A549 (cell line): Measurements from ENCODE around the gene KSR1. TPM values are rescaled to one million over a fixed set of nuclear protein-coding genes. Genes with fewer than 3 reads are reported as not detected.
"Not testable (repeated sequence)": the region's sequence is repeated elsewhere in the genome, so short reads cannot be mapped to it uniquely, and the experiment has no call there.

Experiments
- ATAC-seq, 2 experiments: fragments of 200-7000 bp in 1 of 2; fragments of >200 bp in 1 of 2; cut with Nextera tagmentation in 1 of 2; cut with Tn5 transposase in 1 of 2; 3 replicates each; pipeline versions ENCODE4 v1.8.0 to v1.9.1; 2018 to 2020; ENCODE audit warnings: mild to moderate bottlenecking in 1 of 2, moderate library complexity in 1 of 2
- CTCF ChIA-PET: fragments of 300-600 bp; sonication (Branson Sonifier 250); formaldehyde crosslinking; extraction: SDS; loops from one replicate; lab custom pipeline; 2021; ENCODE audit warnings: antibody characterized with exemption, inconsistent platforms; lab: Yijun Ruan, JAX
- POLR2A ChIA-PET: fragments of 350-600 bp; formaldehyde crosslinking; extraction: SDS; loops from one replicate; lab custom pipeline; 2021; ENCODE audit warnings: antibody characterized with exemption, inconsistent platforms; lab: Yijun Ruan, JAX
- DNase-seq, 2 experiments: peaks; one replicate each; pipeline versions ENCODE4 v3.0.0 to v3.0.0-alpha.2; 2011 to 2016; ENCODE audit warnings: low read depth in 1 of 2, low spot score in 1 of 2
- FAIRE-seq: peaks from 2 replicates; lab custom pipeline; 2011; peaks lifted over from hg19 to GRCh38; lab: Jason Lieb, UNC
- H3K27ac ChIP-seq, 2 experiments: fragments of >200 bp; sonication (Bioruptor Twin); formaldehyde crosslinking; 3 replicates each; pipeline ENCODE4 v1.5.1; 2016 to 2017
- H3K4me1 ChIP-seq: fragments of >200 bp; sonication (Bioruptor Twin); formaldehyde crosslinking; 3 replicates; pipeline ENCODE4 v1.6.1; 2016
- H3K4me2 ChIP-seq: fragments of >200 bp; sonication (Bioruptor Twin); formaldehyde crosslinking; 3 replicates; pipeline ENCODE4 v1.6.1; 2016
- H3K4me3 ChIP-seq: fragments of >200 bp; sonication (Bioruptor Twin); formaldehyde crosslinking; 3 replicates; pipeline ENCODE4 v1.5.1; 2016
- H3K9me3 ChIP-seq: fragments of >200 bp; sonication (Bioruptor Twin); formaldehyde crosslinking; 3 replicates; pipeline ENCODE4 v1.6.1; 2016
- CBX8 ChIP-seq: fragments of 200-600 bp; sonication (generic); IDR thresholded peaks from 2 replicates; pipeline ENCODE4 v1.6.1; 2016
- FOSB ChIP-seq: fragments of 250-450 bp; sonication (Bioruptor Pico); IDR thresholded peaks from 2 replicates; pipeline ENCODE4 v1.5.0; 2020; ENCODE audit warnings: mild to moderate bottlenecking, moderate library complexity
- FOXS1 ChIP-seq: fragments of 250-450 bp; sonication (Bioruptor Pico); IDR thresholded peaks from 2 replicates; pipeline ENCODE4 v1.5.0; 2020; ENCODE audit warnings: mild to moderate bottlenecking, moderate library complexity
- HOXB13 ChIP-seq: fragments of 250-450 bp; sonication (Bioruptor Pico); IDR thresholded peaks from 2 replicates; pipeline ENCODE4 v1.5.0; 2020; ENCODE audit warnings: low read depth, mild to moderate bottlenecking, moderate library complexity
- KDM1A ChIP-seq: fragments of 200-600 bp; sonication (generic); IDR thresholded peaks from 2 replicates; pipeline ENCODE4 v1.6.1; 2016; ENCODE audit warnings: low read depth, mild to moderate bottlenecking
- KDM5A ChIP-seq: fragments of 200-600 bp; sonication (generic); IDR thresholded peaks from 2 replicates; pipeline ENCODE4 v1.6.1; 2016; ENCODE audit warnings: antibody characterized with exemption, mild to moderate bottlenecking
- NFE2L2 ChIP-seq: fragments of 150-350 bp; conservative IDR thresholded peaks from 2 replicates; pipeline ENCODE4 v1.6.1; 2014; ENCODE audit warnings: low read length
- PHF8 ChIP-seq: fragments of 200-600 bp; sonication (generic); IDR thresholded peaks from 2 replicates; pipeline ENCODE4 v1.6.1; 2016; ENCODE audit warnings: low read depth, mild to moderate bottlenecking, antibody characterized with exemption, moderate library complexity, borderline replicate concordance
- POLR2A ChIP-seq: IDR thresholded peaks from 2 replicates; pipeline ENCODE4 v1.6.1; 2012; ENCODE audit warnings: mild to moderate bottlenecking, low read length
- POLR2AphosphoS2 ChIP-seq: conservative IDR thresholded peaks from 2 replicates; pipeline ENCODE4 v1.6.1; 2012; ENCODE audit warnings: low read length, improper control_type of control experiment, inconsistent platforms
- RAD21 ChIP-seq, 2 experiments: fragments of >200 bp in 1 of 2; sonication (Bioruptor Twin) in 1 of 2; formaldehyde crosslinking in 1 of 2; IDR thresholded peaks in 1 of 2; conservative IDR thresholded peaks in 1 of 2; 2 replicates in 1 of 2; 3 replicates in 1 of 2; pipeline ENCODE4 v1.6.1; 2012 to 2018; ENCODE audit warnings: inconsistent platforms in 1 of 2
- RNF2 ChIP-seq: fragments of 200-600 bp; sonication (generic); IDR thresholded peaks from 2 replicates; pipeline ENCODE4 v1.6.1; 2016; ENCODE audit warnings: low read depth, mild to moderate bottlenecking, antibody characterized with exemption, moderate library complexity, borderline replicate concordance
- SMC3 ChIP-seq: fragments of >200 bp; sonication (Bioruptor Twin); formaldehyde crosslinking; IDR thresholded peaks from 3 replicates; pipeline ENCODE4 v1.6.1; 2018; ENCODE audit warnings: inconsistent platforms
- SREBF2 ChIP-seq: fragments of 450-650 bp; IDR thresholded peaks from 2 replicates; pipeline ENCODE4 v1.6.1; 2014; ENCODE audit warnings: mild to moderate bottlenecking, moderate library complexity
- TFCP2L1 ChIP-seq: fragments of 250-450 bp; sonication (Bioruptor Pico); IDR thresholded peaks from 2 replicates; pipeline ENCODE4 v1.5.0; 2021; ENCODE audit warnings: mild to moderate bottlenecking
- TP53 ChIP-seq: fragments of 250-450 bp; sonication (Bioruptor Pico); IDR thresholded peaks from 2 replicates; pipeline ENCODE4 v1.5.0; 2021; ENCODE audit warnings: mild to moderate bottlenecking, moderate library complexity
- ZFP36 ChIP-seq: fragments of 450-650 bp; IDR thresholded peaks from 2 replicates; pipeline ENCODE4 v1.6.1; 2014; ENCODE audit warnings: borderline replicate concordance; ENCODE audit not compliant: partially characterized antibody
- WGBS: methylation state at CpG from one replicate; pipeline ENCODE4 v1.1.6; 2017; ENCODE audit errors: missing lambda C conversion rate; 5-methylcytosine and 5-hydroxymethylcytosine counted together
- polyA plus RNA-seq, 4 experiments: library from polyadenylated mRNA; depleted of rRNA in 3 of 4; stranded (reverse); fragments of >200 nt; fragmentation: RNase III in 1 of 4; extraction: RNeasy Plus Mini Kit Qiagen cat#74134 plus additional on column Dnase treatment in 1 of 4; gene quantifications; 2 replicates in 3 of 4; 3 replicates in 1 of 4; pipeline ENCODE4 v1.2.3, GENCODE V29; 2011 to 2017
- TF ChIP-seq, protein P1 (sequence below): fragments of >200 bp; sonication (Bioruptor Twin); formaldehyde crosslinking; IDR thresholded peaks from 3 replicates; pipeline ENCODE4 v1.5.1; 2016
- TF ChIP-seq, protein P2 (sequence below): fragments of 200-600 bp; sonication (generic); IDR thresholded peaks from 2 replicates; pipeline ENCODE4 v1.6.1; 2016; ENCODE audit warnings: antibody characterized with exemption, mild to moderate bottlenecking, moderate library complexity
- TF ChIP-seq, protein P3 (sequence below): fragments of >200 bp; sonication (Bioruptor Twin); formaldehyde crosslinking; IDR thresholded peaks from 2 replicates; pipeline ENCODE4 v1.6.1; 2016

KSR1 gene
- polyA plus RNA-seq, 2 of the 4 experiments (the other 2 are of a cell fraction) = 13.3 to 14.6 TPM

DNA sequence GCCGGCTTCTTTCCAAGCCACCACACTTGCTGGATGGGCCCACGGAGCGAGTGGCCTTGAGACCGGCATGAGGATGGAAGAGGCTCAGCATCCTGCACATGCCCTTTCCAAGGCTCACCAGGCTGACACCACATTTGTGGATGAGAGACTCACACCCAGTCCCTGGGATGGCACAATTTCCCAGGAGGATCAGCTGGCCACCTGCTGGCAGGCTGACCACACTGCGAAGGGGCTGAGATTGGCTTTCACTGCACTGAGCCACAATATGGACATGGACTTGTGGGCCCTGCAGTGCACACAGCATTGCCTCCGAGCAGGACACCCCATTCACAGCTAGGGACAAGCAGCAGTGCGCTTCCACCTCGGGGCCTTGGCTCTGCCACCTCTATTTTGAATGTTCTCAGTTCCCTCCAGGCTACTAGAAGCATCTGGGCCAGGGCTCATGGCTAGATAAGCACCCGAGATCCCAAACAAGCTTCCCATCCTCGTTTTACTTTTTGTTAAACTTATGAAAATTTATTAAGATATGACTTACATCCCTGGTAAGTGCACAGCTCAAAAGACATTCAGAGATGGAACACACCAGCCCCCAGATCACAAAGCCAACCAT, 25.3 kb upstream of the KSR1 start:
- ChIA-PET POLR2A (no interaction called here), CTCF (interaction anchor here (0.6 to 4.7 kb wide), 37 partner anchors 9 to 1448 kb away, joined by 3 to 36 read pairs (median 5); partner anchors contain the start of gene KSR1)

DNA sequence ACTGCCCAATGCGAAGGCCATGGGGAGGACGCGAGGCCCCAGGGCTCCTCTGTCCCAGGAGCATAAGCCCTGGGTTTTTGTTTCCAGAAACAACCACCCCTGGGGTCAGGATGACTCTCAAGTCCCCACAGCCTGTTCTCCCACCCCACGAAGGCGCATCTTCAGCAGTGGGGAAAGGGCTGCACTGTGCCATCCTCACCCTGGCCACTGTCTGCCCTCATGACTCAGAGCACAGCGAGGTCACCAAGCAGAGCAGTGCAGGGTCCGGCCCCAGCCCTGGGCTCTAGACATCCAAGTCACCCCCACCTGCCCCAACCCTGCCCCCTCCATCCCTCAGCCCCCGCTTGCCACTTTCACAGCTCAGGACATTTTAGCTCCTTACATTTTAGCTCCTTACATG, 22.7 kb upstream of the KSR1 start:
- FAIRE-seq = no peak
- ChIA-PET POLR2A (no interaction called here), CTCF (interaction anchor here (0.8 to 4.7 kb wide), 8 partner anchors 11 to 197 kb away, joined by 3 to 36 read pairs (median 14); partner anchors contain the start of gene KSR1)

More for the DNA sequence above, 25.3 kb upstream of the KSR1 start:
- peak; percentile 96 for FAIRE-seq
- 64% methylated on average over 10 of the region's 10 CpGs for WGBS
- Histone ChIP-seq H3K4me1 (no peaks in the 10 kb centered on the region), H3K4me2 (no peak overlapping the region), H3K27ac (no peak overlapping the region), H3K4me3 (no peak overlapping the region), H3K9me3 (no peaks in the 10 kb centered on the region; the same call in 2 of the 3 replicates)
- ATAC-seq = peak; percentile 94 to 98
- DNase-seq = peak; percentile 45 to 67
- TF ChIP-seq SREBF2 (no peak), SMC3 (peak; percentile 80), RAD21 (conservative IDR thresholded peaks at IDR 0.05 in 1 of 2, IDR thresholded peaks at IDR 0.05 in 1 of 2) (peak; percentile 74)
- TF ChIP-seq, protein P1, sequence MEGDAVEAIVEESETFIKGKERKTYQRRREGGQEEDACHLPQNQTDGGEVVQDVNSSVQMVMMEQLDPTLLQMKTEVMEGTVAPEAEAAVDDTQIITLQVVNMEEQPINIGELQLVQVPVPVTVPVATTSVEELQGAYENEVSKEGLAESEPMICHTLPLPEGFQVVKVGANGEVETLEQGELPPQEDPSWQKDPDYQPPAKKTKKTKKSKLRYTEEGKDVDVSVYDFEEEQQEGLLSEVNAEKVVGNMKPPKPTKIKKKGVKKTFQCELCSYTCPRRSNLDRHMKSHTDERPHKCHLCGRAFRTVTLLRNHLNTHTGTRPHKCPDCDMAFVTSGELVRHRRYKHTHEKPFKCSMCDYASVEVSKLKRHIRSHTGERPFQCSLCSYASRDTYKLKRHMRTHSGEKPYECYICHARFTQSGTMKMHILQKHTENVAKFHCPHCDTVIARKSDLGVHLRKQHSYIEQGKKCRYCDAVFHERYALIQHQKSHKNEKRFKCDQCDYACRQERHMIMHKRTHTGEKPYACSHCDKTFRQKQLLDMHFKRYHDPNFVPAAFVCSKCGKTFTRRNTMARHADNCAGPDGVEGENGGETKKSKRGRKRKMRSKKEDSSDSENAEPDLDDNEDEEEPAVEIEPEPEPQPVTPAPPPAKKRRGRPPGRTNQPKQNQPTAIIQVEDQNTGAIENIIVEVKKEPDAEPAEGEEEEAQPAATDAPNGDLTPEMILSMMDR = peak; percentile 60

DNA sequence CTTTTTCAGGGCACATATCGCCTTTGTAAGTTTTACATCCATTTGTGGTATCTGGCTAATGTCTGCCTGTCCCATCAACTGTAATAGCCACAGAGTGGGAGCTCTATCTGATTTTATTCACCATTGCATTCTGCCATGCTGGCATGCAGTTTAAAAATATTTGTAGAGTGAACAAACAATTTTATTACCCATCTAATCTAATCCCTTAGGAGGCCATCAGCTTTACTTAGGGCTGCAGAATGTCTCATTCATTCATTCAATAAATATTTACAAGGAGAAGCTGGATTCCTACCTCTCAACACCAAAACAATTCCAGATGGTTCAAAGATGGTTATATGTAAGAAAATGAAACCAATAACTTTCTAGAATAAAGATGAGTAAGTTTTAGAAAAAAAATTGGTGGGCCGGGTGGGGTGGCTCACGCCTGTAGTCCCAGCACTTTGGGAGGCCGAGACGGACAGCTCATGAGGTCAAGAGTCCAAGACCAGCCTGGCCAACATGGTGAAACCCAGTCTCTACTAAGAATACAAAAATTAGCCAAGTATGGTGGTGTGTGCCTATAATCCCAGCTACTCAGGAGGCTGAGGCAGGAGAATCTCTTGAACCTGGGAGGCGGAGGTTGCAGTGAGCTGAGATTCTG, 20.7 kb upstream of the KSR1 start:
- DNase-seq, H3K4me3 ChIP-seq, H3K27ac ChIP-seq, H3K4me2 ChIP-seq, H3K9me3 ChIP-seq, H3K4me1 ChIP-seq, FAIRE-seq, ATAC-seq, POLR2A ChIA-PET: not testable (repeated sequence)
- CTCF ChIA-PET = interaction anchor here (0.7 to 2.3 kb wide), 6 partner anchors 29 to 165 kb away, joined by 3 to 11 read pairs (median 3); no protein-coding TSS in a partner anchor
- WGBS = 86% methylated on average over 6 of the region's 6 CpGs

More for the DNA sequence above, 22.7 kb upstream of the KSR1 start:
- H3K4me1 ChIP-seq = no peaks in the 10 kb centered on the region
- TF ChIP-seq CBX8 = no peak
- TF ChIP-seq, protein P1 = no peak
- no peak for TF ChIP-seq FOXS1 (CRISPR knock-in tag)
- no peak for TF ChIP-seq NFE2L2
- TF ChIP-seq KDM1A = no peak
- no peak for TF ChIP-seq KDM5A
- TF ChIP-seq, protein P2, sequence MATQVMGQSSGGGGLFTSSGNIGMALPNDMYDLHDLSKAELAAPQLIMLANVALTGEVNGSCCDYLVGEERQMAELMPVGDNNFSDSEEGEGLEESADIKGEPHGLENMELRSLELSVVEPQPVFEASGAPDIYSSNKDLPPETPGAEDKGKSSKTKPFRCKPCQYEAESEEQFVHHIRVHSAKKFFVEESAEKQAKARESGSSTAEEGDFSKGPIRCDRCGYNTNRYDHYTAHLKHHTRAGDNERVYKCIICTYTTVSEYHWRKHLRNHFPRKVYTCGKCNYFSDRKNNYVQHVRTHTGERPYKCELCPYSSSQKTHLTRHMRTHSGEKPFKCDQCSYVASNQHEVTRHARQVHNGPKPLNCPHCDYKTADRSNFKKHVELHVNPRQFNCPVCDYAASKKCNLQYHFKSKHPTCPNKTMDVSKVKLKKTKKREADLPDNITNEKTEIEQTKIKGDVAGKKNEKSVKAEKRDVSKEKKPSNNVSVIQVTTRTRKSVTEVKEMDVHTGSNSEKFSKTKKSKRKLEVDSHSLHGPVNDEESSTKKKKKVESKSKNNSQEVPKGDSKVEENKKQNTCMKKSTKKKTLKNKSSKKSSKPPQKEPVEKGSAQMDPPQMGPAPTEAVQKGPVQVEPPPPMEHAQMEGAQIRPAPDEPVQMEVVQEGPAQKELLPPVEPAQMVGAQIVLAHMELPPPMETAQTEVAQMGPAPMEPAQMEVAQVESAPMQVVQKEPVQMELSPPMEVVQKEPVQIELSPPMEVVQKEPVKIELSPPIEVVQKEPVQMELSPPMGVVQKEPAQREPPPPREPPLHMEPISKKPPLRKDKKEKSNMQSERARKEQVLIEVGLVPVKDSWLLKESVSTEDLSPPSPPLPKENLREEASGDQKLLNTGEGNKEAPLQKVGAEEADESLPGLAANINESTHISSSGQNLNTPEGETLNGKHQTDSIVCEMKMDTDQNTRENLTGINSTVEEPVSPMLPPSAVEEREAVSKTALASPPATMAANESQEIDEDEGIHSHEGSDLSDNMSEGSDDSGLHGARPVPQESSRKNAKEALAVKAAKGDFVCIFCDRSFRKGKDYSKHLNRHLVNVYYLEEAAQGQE = no peak
- no peak for TF ChIP-seq TP53 (CRISPR knock-in tag)
- no peak for TF ChIP-seq SMC3
- TF ChIP-seq RNF2 = no peak
- no peak for TF ChIP-seq HOXB13 (CRISPR knock-in tag)
- TF ChIP-seq POLR2A = no peak
- TF ChIP-seq ZFP36 = no peak
- no peak for TF ChIP-seq PHF8
- no peak for TF ChIP-seq SREBF2
- TF ChIP-seq, protein P3, sequence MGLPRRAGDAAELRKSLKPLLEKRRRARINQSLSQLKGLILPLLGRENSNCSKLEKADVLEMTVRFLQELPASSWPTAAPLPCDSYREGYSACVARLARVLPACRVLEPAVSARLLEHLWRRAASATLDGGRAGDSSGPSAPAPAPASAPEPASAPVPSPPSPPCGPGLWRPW = no peak
- no peak for TF ChIP-seq TFCP2L1
- no peak for TF ChIP-seq FOSB
- no peak for TF ChIP-seq POLR2AphosphoS2
- DNase-seq (no peak), ATAC-seq (no peak)
- no peak overlapping the region for H3K4me3 ChIP-seq
- 65% methylated on average over 8 of the region's 8 CpGs for WGBS
- no peaks in the 10 kb centered on the region; the same call in 2 of the 3 replicates for H3K9me3 ChIP-seq
- no peak overlapping the region for H3K4me2 ChIP-seq
- no peak overlapping the region for H3K27ac ChIP-seq
